ENCODE results near the gene SHB.

GRCh38 chr9:37873955-37874354 is 195.1 kb downstream of the SHB start:
- no peak for TF ChIP-seq POLR2AphosphoS5 (IDR thresholded peaks at IDR 0.05)
- TF ChIP-seq, protein P1, sequence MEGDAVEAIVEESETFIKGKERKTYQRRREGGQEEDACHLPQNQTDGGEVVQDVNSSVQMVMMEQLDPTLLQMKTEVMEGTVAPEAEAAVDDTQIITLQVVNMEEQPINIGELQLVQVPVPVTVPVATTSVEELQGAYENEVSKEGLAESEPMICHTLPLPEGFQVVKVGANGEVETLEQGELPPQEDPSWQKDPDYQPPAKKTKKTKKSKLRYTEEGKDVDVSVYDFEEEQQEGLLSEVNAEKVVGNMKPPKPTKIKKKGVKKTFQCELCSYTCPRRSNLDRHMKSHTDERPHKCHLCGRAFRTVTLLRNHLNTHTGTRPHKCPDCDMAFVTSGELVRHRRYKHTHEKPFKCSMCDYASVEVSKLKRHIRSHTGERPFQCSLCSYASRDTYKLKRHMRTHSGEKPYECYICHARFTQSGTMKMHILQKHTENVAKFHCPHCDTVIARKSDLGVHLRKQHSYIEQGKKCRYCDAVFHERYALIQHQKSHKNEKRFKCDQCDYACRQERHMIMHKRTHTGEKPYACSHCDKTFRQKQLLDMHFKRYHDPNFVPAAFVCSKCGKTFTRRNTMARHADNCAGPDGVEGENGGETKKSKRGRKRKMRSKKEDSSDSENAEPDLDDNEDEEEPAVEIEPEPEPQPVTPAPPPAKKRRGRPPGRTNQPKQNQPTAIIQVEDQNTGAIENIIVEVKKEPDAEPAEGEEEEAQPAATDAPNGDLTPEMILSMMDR (IDR thresholded peaks at IDR 0.05): no peak

All from prostate gland (tissue), 2 donors.